ENCODE data around the gene CHAF1A. TPM values are rescaled to one million over a fixed set of nuclear protein-coding genes. Genes with fewer than 3 reads are reported as not detected.

Gene CHAF1A
- total RNA-seq, 4 donors from 2014 or later: 4.9 to 18.6 (median 8.1) TPM

DNA sequence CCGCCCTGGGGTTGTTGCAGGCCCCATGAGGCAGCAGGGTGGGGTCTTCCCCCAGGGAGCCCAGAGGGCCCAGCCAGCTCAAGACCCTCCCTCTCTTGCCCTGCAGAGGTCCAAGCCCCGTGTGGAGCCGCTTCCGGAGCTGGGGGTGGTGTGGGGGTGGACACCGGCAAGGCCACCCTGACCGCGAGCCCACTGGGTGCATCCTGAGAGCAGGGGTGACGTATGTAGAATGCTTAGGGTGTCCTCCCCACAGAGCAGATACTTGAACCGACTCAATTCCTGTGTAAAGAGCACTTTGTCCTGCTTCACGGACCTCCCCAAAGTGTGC lies 40.3 kb downstream of the CHAF1A start:
- no peak overlapping the region for H3K27ac ChIP-seq
- peaks cover 2 to 58% (median 11%) of the 10 kb centered on the region in 3 donors for H3K36me3 ChIP-seq
- no peaks in the 10 kb centered on the region for H3K4me1 ChIP-seq
- no peak for DNase-seq (ENCODE audit: low spot score in 2 of 2)
- 72 to 85% methylated on average over 7 to 10 of the region's 10 CpGs for WGBS, 2 donors
- H3K9me3 ChIP-seq: no peaks in the 10 kb centered on the region
- no peak for TF ChIP-seq EP300 (IDR thresholded peaks at IDR 0.05)
- TF ChIP-seq, protein P1, sequence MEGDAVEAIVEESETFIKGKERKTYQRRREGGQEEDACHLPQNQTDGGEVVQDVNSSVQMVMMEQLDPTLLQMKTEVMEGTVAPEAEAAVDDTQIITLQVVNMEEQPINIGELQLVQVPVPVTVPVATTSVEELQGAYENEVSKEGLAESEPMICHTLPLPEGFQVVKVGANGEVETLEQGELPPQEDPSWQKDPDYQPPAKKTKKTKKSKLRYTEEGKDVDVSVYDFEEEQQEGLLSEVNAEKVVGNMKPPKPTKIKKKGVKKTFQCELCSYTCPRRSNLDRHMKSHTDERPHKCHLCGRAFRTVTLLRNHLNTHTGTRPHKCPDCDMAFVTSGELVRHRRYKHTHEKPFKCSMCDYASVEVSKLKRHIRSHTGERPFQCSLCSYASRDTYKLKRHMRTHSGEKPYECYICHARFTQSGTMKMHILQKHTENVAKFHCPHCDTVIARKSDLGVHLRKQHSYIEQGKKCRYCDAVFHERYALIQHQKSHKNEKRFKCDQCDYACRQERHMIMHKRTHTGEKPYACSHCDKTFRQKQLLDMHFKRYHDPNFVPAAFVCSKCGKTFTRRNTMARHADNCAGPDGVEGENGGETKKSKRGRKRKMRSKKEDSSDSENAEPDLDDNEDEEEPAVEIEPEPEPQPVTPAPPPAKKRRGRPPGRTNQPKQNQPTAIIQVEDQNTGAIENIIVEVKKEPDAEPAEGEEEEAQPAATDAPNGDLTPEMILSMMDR (IDR thresholded peaks at IDR 0.05): no peak
- no peak for TF ChIP-seq POLR2A (IDR thresholded peaks at IDR 0.05)
- H3K27me3 ChIP-seq: no peaks in the 10 kb centered on the region
- no peak overlapping the region for H3K4me3 ChIP-seq

GRCh38 chr19:4443188-4443587 lies 40.7 kb downstream of the CHAF1A start:
- TF ChIP-seq, protein P1 (IDR thresholded peaks at IDR 0.05): no peak
- TF ChIP-seq EP300 (IDR thresholded peaks at IDR 0.05) (no peak), POLR2A (IDR thresholded peaks at IDR 0.05) (no peak)
- H3K27ac ChIP-seq: no peak overlapping the region
- 81 to 86% methylated on average over 15 of the region's 15 CpGs for WGBS, 2 donors
- DNase-seq (ENCODE audit: low spot score in 2 of 2): no peak
- no peaks in the 10 kb centered on the region for H3K9me3 ChIP-seq
- peaks cover 2 to 62% (median 14%) of the 10 kb centered on the region in 3 donors for H3K36me3 ChIP-seq
- H3K4me3 ChIP-seq: no peak overlapping the region
- no peaks in the 10 kb centered on the region for H3K27me3 ChIP-seq
- H3K4me1 ChIP-seq: no peaks in the 10 kb centered on the region

- no peaks in the 10 kb centered on the region for H3K4me1 ChIP-seq
- TF ChIP-seq POLR2A (IDR thresholded peaks at IDR 0.05) (no peak), EP300 (IDR thresholded peaks at IDR 0.05) (no peak)
- TF ChIP-seq, protein P1 (IDR thresholded peaks at IDR 0.05): no peak
- peaks cover 2 to 71% (median 17%) of the 10 kb centered on the region in 3 donors for H3K36me3 ChIP-seq
- 76 to 78% methylated on average over 12 to 20 of the region's 20 CpGs for WGBS, 2 donors
- DNase-seq (ENCODE audit: low spot score in 2 of 2): no peak
- no peak overlapping the region for H3K4me3 ChIP-seq
- H3K27me3 ChIP-seq: no peaks in the 10 kb centered on the region
- H3K27ac ChIP-seq: no peak overlapping the region
- H3K9me3 ChIP-seq: no peaks in the 10 kb centered on the region
Observed at GRCh38 chr19:4443966-4444764, 41.7 kb downstream of the CHAF1A start.

- 72 to 81% methylated on average over 25 to 27 of the region's 36 CpGs for WGBS, 2 donors
- Histone ChIP-seq H3K4me1 (no peaks in the 10 kb centered on the region), H3K9me3 (no peaks in the 10 kb centered on the region), H3K27me3 (no peaks in the 10 kb centered on the region), H3K27ac (no peak overlapping the region), H3K36me3 (peaks cover 5 to 74% (median 20%) of the 10 kb centered on the region in 3 donors), H3K4me3 (no peak overlapping the region)
- DNase-seq (ENCODE audit: low spot score in 2 of 2): no peak
- TF ChIP-seq POLR2A (IDR thresholded peaks at IDR 0.05) (no peak), EP300 (IDR thresholded peaks at IDR 0.05) (no peak)
- TF ChIP-seq, protein P1 (IDR thresholded peaks at IDR 0.05): no peak
Observed at GRCh38 chr19:4444765-4445741, 42.6 kb downstream of the CHAF1A start.

Data from tibial nerve (tissue), 4 donors.